Mucosa of stomach (tissue), 1 donor: ENCODE data around the gene DRAP1.
A peak's percentile ranks its signal among the peaks of the same experiment; 100 is the strongest.

Experiments used
- H3K27me3 ChIP-seq: one replicate; pipeline ENCODE4 v1.7.0; 2013; ENCODE audit warnings: mild to moderate bottlenecking, low read length; ENCODE audit not compliant: control insufficient read depth, insufficient read depth
- H3K36me3 ChIP-seq: one replicate; pipeline ENCODE4 v1.7.0; 2013; ENCODE audit warnings: low read length; ENCODE audit not compliant: control insufficient read depth, insufficient read depth
- H3K4me1 ChIP-seq: one replicate; pipeline ENCODE4 v1.7.0; 2013; ENCODE audit warnings: mild to moderate bottlenecking, low read length; ENCODE audit not compliant: control insufficient read depth, insufficient read depth
- H3K4me3 ChIP-seq: one replicate; pipeline ENCODE4 v1.7.0; 2013; ENCODE audit warnings: low read length
- H3K9ac ChIP-seq: one replicate; pipeline ENCODE4 v1.7.0; 2013; ENCODE audit warnings: mild to moderate bottlenecking, low read length, moderate library complexity
- H3K9me3 ChIP-seq: one replicate; pipeline ENCODE4 v1.7.0; 2013; ENCODE audit warnings: mild to moderate bottlenecking, low read length, moderate library complexity; ENCODE audit not compliant: control insufficient read depth
- donor health status: Pancreatic carcinoma.

The DRAP1 gene, protein sequence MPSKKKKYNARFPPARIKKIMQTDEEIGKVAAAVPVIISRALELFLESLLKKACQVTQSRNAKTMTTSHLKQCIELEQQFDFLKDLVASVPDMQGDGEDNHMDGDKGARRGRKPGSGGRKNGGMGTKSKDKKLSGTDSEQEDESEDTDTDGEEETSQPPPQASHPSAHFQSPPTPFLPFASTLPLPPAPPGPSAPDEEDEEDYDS

DNA sequence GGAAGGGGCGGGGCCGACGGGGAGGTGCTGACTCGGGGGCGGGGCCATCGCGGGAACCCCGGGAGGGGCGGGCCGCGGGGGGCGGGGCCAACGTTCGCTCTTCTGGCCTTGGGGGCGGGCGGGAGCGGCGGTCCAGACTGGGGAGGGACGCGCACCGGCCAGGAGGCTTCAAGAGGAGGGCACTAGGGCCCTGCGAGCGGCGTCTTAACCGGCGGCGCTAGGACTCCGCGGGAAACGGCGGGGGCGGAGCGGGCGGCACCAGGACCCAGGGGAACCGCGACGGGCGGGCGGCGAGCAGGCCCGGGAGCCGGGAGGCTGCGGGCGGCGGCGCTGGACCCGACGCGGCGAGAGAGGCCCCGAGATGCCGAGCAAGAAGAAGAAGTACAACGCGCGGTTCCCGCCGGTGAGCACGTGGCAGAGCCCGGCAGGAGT is at the start of gene DRAP1:
TSS of gene DRAP1 (plus strand) at position 286 of the 432 bp plus-strand sequence. CDS start at position 362, 76 bp downstream.
- Histone ChIP-seq H3K9me3 (no peaks in the 10 kb centered on the region), H3K4me1 (peaks cover 42% of the 10 kb centered on the region)

DNA sequence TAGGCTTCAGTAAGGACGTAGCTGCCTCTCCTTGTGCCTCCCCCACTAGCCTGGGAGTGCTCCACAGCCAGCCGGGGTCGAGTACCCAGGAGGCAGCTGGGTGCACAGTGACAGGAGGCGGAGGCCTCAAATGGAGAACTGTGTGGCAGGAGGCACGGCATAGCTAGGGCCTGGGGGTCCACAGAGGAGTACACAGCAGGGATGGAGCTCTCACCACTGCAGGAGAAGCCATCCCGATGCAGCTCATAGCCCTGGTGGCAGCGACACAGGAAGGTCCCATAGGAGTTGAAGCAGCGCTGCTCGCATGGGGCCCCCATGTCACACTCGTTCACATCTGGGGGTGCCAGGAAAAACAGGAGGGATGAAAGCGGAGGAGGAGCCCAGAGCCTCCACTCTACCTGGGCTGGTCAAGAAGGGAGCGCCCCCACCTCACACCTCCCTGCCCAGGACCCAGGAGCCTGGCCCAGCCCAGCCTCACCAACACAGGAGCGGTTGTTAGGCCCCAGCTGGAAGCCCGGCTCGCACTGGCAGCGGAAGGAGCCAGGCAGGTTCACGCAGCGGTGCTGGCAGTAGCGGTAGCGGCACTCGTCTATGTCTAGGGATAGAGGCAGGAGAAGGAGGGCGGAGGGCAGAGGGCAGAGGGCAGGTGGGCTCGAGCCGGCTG is 49.5 kb upstream of the DRAP1 start:
- H3K9ac ChIP-seq: no peak overlapping the region
- no peak overlapping the region for H3K4me3 ChIP-seq
- H3K27me3 ChIP-seq: peaks cover 5% of the 10 kb centered on the region
- H3K36me3 ChIP-seq: peaks cover 4% of the 10 kb centered on the region
- H3K4me1 ChIP-seq: peaks cover 11% of the 10 kb centered on the region
- H3K9me3 ChIP-seq: no peaks in the 10 kb centered on the region

More for the DNA sequence above, at the start of gene DRAP1:
- H3K36me3 ChIP-seq: peaks cover 4% of the 10 kb centered on the region
- H3K4me3 ChIP-seq: peak within 1 kb of the TSS; percentile 97
- H3K9ac ChIP-seq: peak within 1 kb of the TSS; percentile 98
- no peaks in the 10 kb centered on the region for H3K27me3 ChIP-seq

DNA sequence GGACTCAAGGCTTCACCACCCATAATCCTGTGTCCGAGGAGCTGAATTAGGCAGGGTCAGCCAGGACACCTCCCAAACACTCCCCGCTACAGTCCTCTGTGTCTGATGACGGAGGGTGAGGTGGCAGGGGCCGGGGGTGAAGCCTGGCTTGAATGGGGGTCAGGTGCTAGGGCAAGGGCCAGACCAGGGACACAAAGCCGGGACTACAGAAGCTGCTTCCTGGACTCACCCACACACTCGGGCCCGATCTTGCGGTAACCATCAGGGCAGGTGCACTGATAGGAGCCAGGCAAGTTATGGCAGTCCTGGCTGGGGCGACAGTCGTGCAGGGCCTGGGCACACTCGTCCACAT is 48.9 kb upstream of the DRAP1 start:
- H3K27me3 ChIP-seq: peaks cover 5% of the 10 kb centered on the region
- no peak overlapping the region for H3K4me3 ChIP-seq
- H3K9me3 ChIP-seq: no peaks in the 10 kb centered on the region
- H3K36me3 ChIP-seq: peaks cover 3% of the 10 kb centered on the region
- H3K9ac ChIP-seq: no peak overlapping the region
- peaks cover 11% of the 10 kb centered on the region for H3K4me1 ChIP-seq

DNA sequence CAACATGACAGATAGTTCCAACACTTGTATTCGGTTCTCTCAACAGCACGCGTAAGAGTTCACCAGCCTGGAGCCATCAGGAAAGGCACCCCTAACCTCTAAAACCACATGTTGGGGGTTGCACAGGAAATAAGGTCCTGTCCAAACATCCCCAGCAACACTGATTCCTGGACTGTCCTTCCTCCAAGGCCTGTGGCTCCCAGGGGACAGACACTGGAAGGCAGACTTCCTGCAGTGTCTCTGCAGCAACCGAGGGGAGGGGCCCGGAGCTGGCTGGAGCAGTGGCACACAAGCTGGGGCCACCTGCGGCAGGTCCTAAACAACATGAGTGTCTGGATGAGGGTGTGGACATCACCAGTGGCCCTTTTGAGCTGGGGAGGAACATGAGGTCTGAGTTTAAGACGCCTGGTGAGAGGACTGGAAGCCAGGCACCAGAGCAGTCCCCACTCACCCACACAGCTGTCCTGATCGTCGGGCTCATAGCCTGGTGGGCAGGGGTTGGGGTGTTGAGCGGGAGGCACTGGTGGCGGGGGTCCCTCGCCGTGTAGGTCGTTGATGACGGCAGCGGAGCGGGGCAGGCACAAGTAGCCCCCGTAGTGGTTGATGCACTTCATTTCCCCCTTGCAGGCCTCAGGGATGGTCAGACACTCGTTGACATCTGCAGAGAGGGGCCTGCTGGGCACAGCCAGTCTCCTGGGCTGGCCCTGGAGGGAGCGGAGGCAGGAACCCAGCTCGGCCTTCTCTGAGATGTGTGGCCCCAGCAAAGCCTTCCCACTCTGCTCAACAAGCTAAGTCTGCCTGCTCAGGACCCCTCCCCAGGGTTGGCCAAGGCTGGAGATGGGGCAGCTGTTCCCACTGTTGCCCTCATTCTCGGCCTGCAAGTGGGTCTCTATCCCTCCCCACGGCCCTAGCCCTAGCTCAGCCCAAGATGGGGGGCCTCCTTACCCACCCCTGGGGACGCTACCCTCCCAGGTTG is 48.2 kb upstream of the DRAP1 start:
- Histone ChIP-seq H3K9me3 (no peaks in the 10 kb centered on the region), H3K4me3 (no peak overlapping the region), H3K4me1 (peaks cover 11% of the 10 kb centered on the region), H3K27me3 (peaks cover 5% of the 10 kb centered on the region), H3K9ac (peak overlapping the region; percentile 39), H3K36me3 (no peaks in the 10 kb centered on the region)

DNA sequence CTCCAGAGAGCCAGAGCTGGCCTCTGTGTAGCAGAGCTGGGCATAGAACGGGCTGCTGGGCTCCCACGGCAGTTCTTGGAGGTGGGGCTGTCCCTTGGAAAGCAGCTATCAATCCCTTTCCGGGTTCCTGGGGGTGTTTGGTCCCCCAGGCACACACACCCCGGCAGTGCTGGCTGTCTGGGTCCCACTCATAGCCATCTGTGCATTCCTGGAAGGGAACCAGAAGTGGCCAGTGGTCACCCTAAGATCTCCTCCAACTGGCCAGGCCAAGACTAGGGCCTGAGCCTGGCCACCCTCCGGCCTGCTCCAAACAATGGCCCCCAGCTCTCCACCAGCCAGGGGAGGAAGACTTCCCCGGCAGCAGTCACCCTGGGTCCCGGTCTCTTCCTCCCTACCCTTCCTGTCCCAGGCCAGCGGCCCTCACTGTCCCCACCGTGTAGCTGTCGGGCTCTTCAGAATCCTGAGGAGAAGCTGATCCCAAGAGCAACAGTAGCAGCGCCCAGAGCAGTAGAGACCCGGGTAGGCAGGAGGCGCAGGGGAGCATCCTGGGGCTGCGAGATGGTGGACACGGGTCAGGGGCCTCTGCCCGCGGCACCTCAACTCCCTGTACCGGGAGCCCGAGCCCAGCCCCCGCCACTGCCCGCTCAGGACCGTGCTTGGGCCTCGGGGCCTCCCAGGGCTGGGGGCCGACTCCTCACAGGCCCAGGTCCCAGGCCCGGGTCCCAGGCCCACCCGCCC is 47.2 kb upstream of the DRAP1 start:
- Histone ChIP-seq H3K36me3 (no peaks in the 10 kb centered on the region), H3K27me3 (peaks cover 5% of the 10 kb centered on the region), H3K4me3 (no peak overlapping the region), H3K4me1 (peaks cover 11% of the 10 kb centered on the region), H3K9me3 (no peaks in the 10 kb centered on the region), H3K9ac (peak overlapping the region; percentile 39)

DNA sequence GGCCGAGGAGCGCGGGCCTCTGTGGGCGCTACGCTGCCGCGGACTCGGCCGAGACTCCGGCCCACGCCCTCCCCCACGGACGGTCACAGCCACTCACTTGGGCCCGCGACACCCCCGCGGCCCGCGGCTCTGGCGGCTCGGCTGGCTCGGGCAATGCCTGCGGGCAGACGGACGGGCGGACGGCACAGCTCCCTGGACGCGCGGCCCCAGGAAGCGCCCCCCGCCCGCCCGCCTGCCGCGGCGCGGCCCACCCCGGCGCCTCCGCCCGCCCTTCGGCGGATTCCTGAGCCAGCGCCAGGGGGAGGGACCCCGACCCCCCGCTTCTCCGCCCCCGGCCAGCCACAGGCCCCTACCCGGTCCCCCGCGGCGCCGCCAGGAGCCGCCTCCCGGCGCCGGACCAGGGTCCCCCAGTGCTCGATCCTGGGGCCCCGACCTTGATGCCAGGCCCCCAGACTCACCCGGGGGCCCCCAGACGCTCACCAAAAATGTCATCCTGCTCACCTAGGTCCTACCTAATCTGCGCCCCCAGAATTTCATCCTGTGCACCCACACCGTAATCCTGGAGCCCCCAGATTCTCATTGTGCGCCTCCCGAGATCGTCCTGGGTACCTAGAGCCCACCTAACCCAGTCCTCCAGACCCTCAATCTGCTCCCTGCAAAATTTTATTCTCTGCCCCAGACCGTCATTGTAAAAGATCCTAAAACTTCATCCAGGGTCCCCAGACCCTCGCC is 46.5 kb upstream of the DRAP1 start, which contains the start of gene EFEMP2:
TSS of gene EFEMP2 (minus strand) at position 215 of the 732 bp plus-strand sequence. CDS start 446 bp downstream, outside the sequence.
- Histone ChIP-seq H3K27me3 (peaks cover 5% of the 10 kb centered on the region), H3K36me3 (no peaks in the 10 kb centered on the region), H3K9me3 (no peaks in the 10 kb centered on the region), H3K4me3 (peak within 1 kb of the TSS; percentile 26), H3K9ac (peak within 1 kb of the TSS; percentile 65), H3K4me1 (peaks cover 11% of the 10 kb centered on the region)

DNA sequence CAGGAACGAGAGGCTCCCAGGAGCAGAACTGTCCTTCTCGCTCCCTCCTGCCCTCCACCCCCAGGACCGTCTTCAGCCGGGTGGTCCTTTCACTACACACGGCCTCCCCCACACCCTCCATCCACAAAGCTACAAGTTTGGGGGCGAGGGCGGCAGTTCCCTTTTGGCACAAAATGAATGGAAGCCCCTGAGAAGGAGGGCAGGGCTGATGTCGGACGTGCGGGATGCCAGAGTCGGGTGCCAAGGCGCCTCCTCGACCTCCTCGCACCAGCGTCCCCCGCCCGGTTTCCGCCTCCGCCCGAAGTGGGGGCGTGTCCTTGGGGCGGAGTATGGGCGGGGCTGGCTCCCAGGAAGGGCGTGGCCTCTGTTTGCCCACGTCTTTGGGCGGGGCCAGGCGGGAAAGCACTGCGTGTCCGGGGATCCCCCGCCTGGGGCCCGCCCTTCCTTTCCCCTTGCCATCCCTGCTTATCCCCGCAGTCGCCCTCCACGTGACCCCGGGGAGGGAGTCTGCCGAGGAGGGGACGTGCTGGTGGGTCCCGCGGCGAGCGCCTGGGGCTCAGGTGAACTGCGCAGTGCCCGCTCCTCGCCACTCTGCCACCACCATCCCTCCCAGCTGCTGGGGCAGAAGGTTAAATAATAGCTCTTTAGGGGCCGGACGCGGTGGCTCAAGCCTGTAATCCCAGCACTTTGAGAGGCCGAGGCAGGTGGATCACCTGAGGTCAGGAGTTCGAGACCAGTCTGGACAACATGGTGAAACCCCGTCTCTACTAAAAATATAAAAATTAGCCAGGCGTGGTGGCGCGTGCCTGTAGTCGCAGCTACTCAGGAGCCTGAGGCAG is 45.7 kb upstream of the DRAP1 start:
- Histone ChIP-seq H3K36me3 (no peaks in the 10 kb centered on the region), H3K4me3 (peak overlapping the region; percentile 26), H3K9ac (peak overlapping the region; percentile 65), H3K27me3 (peaks cover 5% of the 10 kb centered on the region), H3K9me3 (no peaks in the 10 kb centered on the region), H3K4me1 (peaks cover 11% of the 10 kb centered on the region)

DNA sequence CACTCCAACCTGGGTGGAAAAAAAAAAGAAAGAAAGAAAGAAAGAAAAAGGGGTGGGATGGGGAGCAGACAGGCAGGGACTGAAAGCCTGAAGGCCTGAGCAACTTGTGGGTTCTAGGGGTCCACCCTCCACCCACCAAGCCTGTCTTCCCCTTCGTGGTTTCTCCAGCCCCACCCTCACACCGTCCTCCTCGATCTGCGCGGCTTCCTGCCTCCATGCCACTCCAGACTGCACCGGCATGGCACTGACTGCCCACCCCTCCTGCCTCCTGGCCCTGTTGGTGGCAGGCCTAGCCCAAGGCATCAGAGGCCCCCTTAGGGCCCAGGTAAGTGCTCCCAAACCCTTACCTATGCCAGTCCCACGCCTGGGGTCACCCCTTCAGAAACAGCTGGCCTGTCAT is 39.6 kb upstream of the DRAP1 start, which contains the start of gene CTSW:
TSS of gene CTSW (plus strand) at position 221 of the 400 bp plus-strand sequence. CDS start at position 239, 18 bp downstream.
- H3K27me3 ChIP-seq: no peaks in the 10 kb centered on the region
- H3K9me3 ChIP-seq: no peaks in the 10 kb centered on the region
- H3K4me1 ChIP-seq: peaks cover 3% of the 10 kb centered on the region
- no peak within 1 kb of the TSS for H3K4me3 ChIP-seq
- peaks cover 15% of the 10 kb centered on the region for H3K36me3 ChIP-seq
- no peak within 1 kb of the TSS for H3K9ac ChIP-seq

DNA sequence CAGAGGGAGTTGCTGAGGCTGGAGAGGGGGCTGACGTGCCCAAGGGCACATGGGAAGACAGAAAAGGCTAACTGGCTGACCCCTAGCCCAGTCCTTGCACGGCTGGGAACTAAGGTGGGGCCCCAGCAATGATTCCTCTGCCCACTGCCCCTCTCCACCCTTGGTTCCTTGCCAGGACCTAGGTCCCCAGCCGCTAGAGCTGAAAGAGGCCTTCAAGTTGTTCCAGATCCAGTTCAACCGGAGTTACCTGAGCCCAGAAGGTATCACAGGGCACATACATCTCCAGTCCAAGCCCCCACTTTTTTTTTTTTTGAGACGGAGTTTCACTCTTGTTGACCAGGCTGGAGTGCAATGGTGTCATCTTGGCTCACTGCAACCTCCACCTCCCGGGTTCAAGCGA is 39.2 kb upstream of the DRAP1 start:
- Histone ChIP-seq H3K9me3 (no peaks in the 10 kb centered on the region), H3K4me1 (peaks cover 7% of the 10 kb centered on the region), H3K4me3 (no peak overlapping the region), H3K36me3 (peaks cover 15% of the 10 kb centered on the region), H3K27me3 (no peaks in the 10 kb centered on the region), H3K9ac (no peak overlapping the region)

DNA sequence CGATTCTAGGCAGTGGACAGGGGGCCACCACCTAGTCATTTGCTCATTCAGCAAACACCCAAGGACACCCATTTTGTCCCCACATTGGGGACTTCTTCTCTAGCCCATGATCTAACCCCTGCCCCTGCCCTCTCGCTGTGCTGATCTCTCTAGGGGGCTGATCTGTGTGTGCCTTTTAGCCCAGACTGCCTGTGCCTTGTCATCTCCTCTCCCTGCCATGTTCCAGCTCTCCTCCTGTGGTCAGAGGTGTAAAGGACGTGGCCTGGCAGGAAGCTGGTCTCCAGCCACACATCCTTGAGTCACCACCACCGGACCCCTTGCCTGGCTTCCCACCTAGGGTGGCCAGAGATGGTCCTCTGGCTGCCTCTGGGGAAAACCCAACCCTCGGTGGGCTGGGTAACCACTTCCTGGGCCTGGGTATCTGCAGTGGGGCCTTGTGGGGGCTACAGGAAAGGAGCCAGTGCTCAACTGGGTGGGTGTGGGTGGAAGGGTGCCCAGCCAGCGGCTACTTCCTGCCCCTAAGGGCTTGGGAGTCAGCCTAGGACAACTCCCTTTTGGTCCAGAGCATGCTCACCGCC is 38.3 kb upstream of the DRAP1 start:
- Histone ChIP-seq H3K4me1 (peaks cover 13% of the 10 kb centered on the region), H3K9me3 (no peaks in the 10 kb centered on the region), H3K9ac (no peak overlapping the region), H3K27me3 (no peaks in the 10 kb centered on the region), H3K36me3 (peaks cover 15% of the 10 kb centered on the region), H3K4me3 (no peak overlapping the region)
